ENCODE measurements around the gene REX1BD.

Gene REX1BD

DNA sequence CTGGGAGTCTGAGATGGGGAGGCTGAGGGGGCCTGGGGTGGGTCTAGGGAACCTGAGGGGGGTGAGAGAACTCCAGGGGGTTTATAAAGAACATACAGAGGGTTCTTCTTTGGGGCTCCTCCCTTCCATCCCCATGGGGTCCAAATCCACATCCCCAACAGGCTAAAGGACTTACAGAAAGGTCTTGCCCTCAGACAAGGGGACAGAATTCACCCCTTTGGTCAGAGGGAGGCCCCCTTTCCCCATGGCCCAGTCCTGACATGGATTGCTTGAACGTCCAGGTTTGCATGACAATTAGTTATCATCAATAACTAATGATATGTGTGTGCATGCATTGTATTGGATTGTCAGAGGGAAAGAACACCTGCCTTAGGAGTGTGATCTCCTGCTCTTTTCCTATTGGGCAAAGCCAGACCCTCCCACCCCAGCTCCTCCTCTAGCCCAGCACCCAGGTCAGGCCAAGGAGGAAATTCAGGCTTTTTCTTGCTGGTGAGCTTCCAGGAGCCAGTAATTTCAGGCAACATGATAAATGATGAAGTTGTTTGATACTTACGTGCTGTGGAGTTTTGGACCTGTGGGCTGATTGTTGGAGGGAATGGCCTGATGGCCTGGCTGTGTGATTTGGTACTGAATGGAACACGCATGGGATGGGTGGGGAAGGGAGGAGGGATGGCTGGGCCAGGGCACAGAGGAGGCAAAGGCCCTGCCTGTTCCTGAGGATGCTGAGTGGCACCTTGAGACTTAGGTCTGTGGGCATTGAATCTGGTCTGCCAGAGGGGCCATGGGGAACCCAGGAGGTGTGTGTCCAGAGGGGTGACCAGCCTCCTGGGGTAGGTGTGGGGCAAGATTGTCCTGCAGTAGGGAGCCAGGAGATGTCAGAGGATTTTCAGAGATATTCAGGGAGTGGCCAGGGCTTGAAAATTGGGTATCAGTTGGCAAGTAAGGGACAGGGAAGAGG, 49.4 kb downstream of the REX1BD start:
- in situ Hi-C loops (cut with HindIII; ENCODE audit: low pct_unique_long_range_greater_than_20kb, low sequenced_read_pairs): no loop called here
- DNase-seq (ENCODE audit: low read depth in 1 of 2, low spot score in 1 of 2): peak; percentile 69 to 70
- TF ChIP-seq JUND (IDR thresholded peaks at IDR 0.05; ENCODE audit: low read depth): no peak

DNA sequence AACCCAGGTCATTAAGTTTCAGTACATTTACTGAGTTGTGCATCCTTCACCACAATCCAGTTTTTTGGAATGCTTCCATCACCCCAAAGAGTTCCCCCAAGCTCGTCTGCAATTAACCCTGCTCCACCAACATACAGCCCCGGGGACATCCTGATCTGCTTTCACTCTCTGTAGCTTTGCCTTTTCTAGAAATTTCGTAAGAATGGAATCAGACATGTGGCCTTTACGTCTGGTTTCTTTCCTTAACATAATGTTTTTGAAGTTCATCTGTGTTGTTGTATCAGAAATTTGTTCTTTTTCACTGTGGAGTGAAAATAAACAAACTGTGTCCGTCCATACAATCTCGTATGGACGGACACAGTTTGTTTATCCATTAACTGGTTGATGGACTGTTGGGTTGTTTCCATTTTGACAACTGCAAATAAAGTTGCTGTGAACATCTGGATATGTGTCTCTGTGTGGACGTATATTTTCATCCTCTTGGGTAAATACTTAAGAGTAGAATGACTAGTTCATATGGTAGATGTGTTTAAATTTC, 51.2 kb downstream of the REX1BD start:
- no peak for DNase-seq (ENCODE audit: low read depth in 1 of 2, low spot score in 1 of 2)
- TF ChIP-seq JUND (IDR thresholded peaks at IDR 0.05; ENCODE audit: low read depth): no peak
- in situ Hi-C loops (cut with HindIII; ENCODE audit: low pct_unique_long_range_greater_than_20kb, low sequenced_read_pairs): no loop called here

All from T47D (cell line).